DMS 273 (cell line): ENCODE measurements around the gene C2CD4B.

Experiments
- DNase-seq: peaks from one replicate; lab custom pipeline; 2025; ENCODE audit not compliant: unreplicated experiment; lab: John Stamatoyannopoulos, UW

Gene C2CD4B

GRCh38 chr15:62150445-62150844, 14.6 kb downstream of the C2CD4B start:
- DNase-seq = no peak

DNA sequence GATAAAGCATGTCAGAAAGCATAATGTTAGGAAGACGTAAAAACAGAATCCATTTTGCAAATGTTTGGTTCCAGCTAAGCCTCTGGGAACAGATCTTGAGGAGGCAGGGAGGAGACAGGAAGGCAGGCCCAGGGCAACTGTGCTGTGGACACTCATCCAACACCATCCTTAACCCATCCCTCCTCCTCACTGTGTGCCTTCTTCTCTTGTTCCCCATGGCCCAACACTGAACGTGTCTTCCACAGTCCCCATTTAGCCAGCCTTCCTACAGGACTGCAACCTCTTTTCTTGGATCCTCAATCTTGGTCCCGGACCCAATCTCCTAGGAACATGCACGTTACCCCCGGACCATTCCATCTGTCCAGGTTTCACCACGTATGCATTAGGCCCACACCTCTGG, 15.4 kb downstream of the C2CD4B start:
- DNase-seq = no peak

GRCh38 chr15:62147551-62147950, 17.5 kb downstream of the C2CD4B start:
- DNase-seq = no peak

DNA sequence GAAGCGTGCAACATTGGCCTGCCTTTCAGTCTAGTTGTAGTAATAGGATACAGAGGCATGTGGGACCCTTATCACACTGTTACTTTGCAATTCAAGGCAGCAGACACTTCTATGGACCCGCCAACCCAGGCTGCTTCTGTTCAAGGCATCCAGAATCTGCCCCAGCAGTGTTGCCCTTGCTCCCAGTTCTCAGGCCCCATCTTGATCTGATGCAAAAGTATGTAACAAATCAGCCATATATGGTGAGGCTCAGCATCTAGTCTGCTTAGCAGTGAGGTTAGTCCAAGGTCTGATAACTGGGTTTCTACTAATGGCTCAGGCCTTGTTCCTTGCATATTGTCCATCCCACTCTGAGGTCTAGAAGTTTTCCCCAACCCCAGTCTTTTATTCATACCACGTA, 17.9 kb downstream of the C2CD4B start:
- no peak for DNase-seq

DNA sequence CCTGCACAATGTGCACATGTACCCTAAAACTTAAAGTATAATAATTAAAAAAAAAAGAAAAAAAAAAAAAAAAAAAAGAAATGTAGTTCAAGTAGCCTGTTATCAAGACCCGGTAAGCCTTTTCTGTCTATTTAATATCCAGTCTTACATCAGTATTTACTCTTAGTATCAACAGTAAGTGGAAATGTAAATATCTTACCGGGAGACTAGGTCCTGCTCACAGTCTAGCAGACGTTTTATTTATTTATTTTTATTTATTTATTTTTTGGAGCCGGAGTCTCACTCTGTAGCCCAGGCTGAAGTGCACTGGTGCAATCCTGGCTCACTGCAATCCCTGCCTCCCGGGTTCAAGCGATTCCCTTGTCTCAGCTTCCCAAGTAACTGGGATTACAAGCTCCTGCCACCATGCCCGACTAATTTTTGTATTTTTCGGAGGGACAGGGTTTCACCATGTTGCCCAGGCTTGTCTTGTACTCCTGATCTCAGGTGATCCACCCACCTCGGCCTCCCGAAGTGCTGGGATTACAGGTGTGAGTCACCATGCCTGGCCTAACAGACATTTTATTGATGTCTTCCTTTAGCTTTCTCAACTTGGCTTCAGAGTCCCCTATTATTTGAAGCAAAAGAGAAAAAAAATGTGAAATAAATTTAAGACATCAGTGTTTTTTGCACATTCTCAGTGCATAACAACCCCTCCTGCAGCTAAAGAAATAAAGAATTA, 19.9 kb downstream of the C2CD4B start:
- DNase-seq = no peak

- peak; percentile 4 for DNase-seq
Observed at GRCh38 chr15:62142736-62143135, 22.3 kb downstream of the C2CD4B start.

DNA sequence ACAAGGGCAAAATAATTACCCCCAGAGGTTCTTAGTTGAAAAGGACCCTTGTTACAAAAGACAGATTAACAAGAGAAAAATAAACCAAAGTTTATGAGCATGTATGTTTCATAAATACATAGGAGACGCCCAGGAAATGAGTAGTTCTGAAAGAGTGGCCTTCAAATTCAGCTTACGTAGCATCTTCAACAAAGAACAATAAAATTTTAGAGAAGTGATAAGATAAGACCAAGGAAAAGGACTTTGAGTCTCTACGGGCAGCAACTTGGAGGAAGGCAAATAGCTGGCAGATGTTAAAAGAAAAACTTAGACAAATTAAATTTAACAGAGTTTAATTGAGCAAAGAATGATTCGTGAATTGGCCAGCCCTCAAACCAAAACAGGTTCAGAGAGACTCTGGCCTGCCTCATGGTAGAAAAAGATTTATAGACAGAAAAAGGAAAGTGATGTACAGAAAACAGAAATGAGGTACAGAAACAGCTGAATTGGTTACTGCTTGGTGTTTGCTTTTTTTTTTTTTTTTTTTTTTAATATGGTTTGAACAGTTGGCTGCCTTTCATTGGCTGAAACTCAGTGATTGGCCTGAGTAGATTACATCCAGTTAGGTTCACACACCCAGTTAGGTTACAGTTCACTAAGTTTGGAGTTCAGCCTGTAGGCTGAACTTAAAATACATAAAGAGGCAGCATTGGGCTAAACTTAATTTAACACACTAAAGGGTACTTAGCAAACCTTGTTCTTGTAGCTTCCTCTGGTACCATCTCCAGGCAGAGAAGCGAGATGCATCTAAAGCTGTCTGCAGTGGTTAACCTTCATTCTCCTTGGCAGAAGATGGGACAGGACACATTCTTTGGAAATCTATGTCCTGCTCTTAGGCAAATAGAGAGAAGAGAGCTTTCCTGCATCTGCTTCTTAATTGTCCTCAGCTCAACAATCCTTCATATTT, 23.2 kb downstream of the C2CD4B start:
- no peak for DNase-seq

GRCh38 chr15:62141200-62141599, 23.9 kb downstream of the C2CD4B start:
- no peak for DNase-seq

DNA sequence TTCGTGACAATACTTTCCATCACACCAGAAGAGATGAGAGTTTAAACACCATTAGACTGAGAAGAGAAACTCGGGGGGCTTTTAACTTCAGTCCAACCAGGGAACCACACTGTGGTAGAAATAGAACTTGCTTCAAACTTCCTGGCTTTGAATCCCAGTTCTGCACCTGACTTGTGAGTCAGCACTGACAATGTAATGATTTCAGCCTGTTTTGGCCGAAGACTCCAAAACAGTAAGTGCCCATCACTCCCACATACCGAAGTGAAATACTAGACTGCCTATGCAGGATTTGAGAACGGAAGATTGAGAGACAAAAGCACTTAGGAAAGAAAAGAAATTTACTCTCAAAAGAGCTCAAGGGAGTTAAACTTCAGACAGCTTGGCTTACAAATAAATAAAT, 27.0 kb downstream of the C2CD4B start:
- DNase-seq = no peak

- no peak for DNase-seq
Observed at GRCh38 chr15:62136911-62137865, 27.9 kb downstream of the C2CD4B start.

GRCh38 chr15:62135532-62136134, 29.5 kb downstream of the C2CD4B start:
- peak; percentile 3 for DNase-seq

DNA sequence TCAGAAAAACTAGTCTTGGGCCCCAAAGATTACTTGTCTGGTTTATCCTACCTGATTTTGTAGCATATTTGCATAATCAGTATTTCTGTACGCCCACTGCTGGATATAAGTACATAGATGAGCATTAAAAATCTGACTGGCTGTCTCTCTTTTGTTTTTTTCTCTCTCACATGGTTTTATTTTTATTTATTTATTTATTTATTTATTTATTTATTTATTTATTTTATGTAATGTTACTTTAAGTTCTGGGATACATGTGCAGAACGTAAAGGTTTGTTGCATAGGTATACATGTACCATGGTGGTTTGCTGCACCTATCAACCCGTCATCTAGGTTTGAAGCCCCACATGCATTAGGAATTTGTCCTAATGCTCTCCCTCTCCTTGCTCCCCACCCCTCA, 31.9 kb downstream of the C2CD4B start:
- DNase-seq = no peak

DNA sequence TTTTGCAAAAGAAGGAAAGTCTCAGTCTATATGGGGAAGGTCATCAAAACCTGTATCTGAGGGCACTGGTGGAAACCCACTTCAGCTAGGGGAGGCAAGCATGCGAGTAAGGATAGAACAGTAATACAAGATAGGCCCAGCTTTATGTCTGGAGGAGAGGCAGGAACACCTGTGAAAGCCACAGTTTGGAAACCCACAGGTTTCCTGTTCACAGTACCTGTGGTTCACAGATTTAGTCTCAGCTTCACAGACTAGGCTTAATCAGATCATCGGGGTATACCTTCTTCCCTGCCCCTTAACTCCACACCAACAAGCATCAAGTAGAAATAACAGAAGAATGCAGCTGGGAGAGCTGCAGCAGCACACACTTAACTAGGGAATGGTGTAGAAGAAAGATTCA, 36.2 kb downstream of the C2CD4B start:
- DNase-seq = no peak

GRCh38 chr15:62126364-62126763, 38.7 kb downstream of the C2CD4B start:
- DNase-seq = no peak

- DNase-seq = peak; percentile 83
Observed at GRCh38 chr15:62125773-62126172, 39.3 kb downstream of the C2CD4B start.

GRCh38 chr15:62124973-62125303, 40.1 kb downstream of the C2CD4B start:
- DNase-seq = no peak

DNA sequence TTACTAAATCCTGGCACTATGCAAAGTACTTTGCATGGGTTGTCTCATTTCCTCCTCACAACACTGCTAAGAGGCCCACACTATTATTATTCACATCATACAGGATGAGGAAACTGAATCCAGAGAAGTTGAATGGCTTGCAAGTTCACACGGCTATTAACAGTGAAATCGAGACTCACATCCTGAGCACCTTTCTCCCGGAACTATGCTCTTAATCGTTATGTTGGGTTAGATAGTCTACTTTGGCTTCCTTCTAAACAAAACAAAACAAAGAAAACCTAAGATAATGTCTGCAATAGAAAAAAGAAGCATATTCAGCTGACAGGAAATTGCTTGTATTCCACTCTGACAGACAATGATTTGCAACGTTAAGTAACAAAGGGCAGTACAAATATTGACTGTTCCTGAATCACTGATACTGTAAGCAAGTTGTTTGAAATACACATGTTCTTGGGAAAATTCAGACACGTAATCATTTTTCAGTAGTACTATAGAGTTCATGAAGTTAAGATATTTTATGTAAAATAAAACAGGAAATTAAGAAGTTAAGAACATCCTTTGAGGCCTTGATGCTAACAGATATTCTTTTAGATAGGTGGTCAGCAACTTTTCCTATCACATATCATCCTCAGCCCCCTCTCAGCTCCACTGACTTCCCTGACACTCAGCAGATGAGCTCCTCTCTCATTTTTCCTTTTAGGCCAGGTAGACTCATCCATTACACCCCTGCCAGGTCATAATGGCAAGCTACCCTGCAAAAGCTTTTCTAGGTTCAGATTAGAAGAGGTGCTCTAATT, 40.7 kb downstream of the C2CD4B start:
- no peak for DNase-seq

- DNase-seq = no peak
Observed at GRCh38 chr15:62122249-62122648, 42.8 kb downstream of the C2CD4B start.

DNA sequence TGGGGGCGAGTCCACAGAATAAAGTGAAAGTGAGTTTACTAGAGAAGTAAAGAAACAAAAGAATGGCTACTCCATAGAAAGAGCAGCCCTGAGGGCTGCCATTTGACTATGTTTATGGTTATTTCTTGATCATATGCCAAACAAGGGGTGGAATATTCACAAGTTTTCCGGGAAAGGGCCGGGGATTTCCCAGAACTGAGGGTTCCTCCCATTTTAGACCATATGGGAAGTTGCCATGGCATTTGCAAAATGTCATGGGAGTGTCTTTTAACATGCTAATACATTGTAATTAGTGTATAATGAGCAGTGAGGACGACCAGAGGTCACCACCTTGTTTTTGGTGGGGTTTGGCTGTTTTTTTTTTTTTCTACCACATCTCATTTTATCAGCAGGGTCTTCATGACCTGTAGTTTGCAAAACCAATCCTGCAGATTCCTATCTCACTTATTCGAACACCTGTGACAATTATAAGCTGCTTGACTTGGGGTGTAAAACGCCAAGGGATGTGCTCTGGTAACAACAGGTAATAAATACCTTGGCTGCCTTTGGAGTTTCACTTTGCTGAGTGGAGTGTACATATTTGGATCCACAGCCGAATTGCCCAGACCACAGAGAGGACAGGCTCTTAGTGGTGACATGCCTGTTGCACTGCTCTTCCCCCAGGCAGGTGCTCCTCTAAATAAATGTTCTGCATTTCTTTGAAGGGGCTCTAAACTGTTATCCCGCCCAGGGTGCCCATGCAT, 43.6 kb downstream of the C2CD4B start:
- DNase-seq = peak; percentile 36
